Measurements from ENCODE around the gene SH3RF3.

Gene SH3RF3

GRCh38 chr2:109129356-109129920, 433 bp downstream of the SH3RF3 start:
- H3K4me2 ChIP-seq (ENCODE audit: low read length, poor library complexity, severe bottlenecking) = peak overlapping the region; percentile 99
- peak overlapping the region; percentile 77 for H2BK120ac ChIP-seq (ENCODE audit: low read depth, low read length)
- H3K18ac ChIP-seq (ENCODE audit: low read depth in 1 of 2, low read length in 2 of 2) = peak overlapping the region; percentile 74 to 76
- H2BK15ac ChIP-seq (ENCODE audit: low read depth, poor library complexity, severe bottlenecking) = peak overlapping the region; percentile 57
- H3K36me3 ChIP-seq (ENCODE audit: control insufficient read depth in 1 of 2, insufficient read depth in 2 of 2, low read depth in 1 of 2, low read length in 2 of 2) = peaks cover 0 to 4% of the 10 kb centered on the region in 2 experiments
- peak overlapping the region in 1 of 2 experiments; percentile 87 for H3K14ac ChIP-seq (ENCODE audit: low read length in 2 of 2)
- no peak overlapping the region for H3K27ac ChIP-seq (ENCODE audit: low read length, poor library complexity, severe bottlenecking)
- peak overlapping the region; percentile 60 for H2AFZ ChIP-seq (ENCODE audit: low read depth, low read length)
- H3K27me3 ChIP-seq (ENCODE audit: control insufficient read depth in 1 of 2, insufficient read depth in 1 of 2, low read length in 2 of 2) = peaks cover 0 to 1% of the 10 kb centered on the region in 2 experiments
- H3K79me1 ChIP-seq (replicated peaks; ENCODE audit: low read length, poor library complexity, severe bottlenecking) = peaks cover 18% of the 10 kb centered on the region
- peak; percentile 47 for DNase-seq
- peak overlapping the region; percentile 90 for H4K91ac ChIP-seq (ENCODE audit: low read length)
- no peak overlapping the region for H2BK5ac ChIP-seq (ENCODE audit: low read depth, low read length, poor library complexity, severe bottlenecking)
- H2AK5ac ChIP-seq (ENCODE audit: low read length, severe bottlenecking) = no peak overlapping the region
- H4K8ac ChIP-seq (ENCODE audit: low read length) = peak overlapping the region; percentile 73
- peak overlapping the region; percentile 81 to 84 for H3K4ac ChIP-seq (ENCODE audit: low read depth in 1 of 2, low read length in 2 of 2)
- WGBS = 3% methylated on average over 68 of the region's 70 CpGs
- H3K23ac ChIP-seq (ENCODE audit: low read length in 2 of 2) = peak overlapping the region in 1 of 2 experiments; percentile 29
- peaks cover 35% of the 10 kb centered on the region for H3K4me1 ChIP-seq (ENCODE audit: control insufficient read depth, insufficient read depth, low read depth, low read length)
- H3K9me3 ChIP-seq (ENCODE audit: control insufficient read depth, low read length) = no peaks in the 10 kb centered on the region
- peak overlapping the region; percentile 14 to 79 for H2BK12ac ChIP-seq (ENCODE audit: low read length in 2 of 2)
- H3K9ac ChIP-seq (ENCODE audit: low read length) = peak overlapping the region; percentile 86
- peak overlapping the region; percentile 78 to 91 for H3K4me3 ChIP-seq (ENCODE audit: insufficient read depth in 1 of 2, low read depth in 1 of 2, low read length in 2 of 2)

- H3K4ac ChIP-seq (ENCODE audit: low read depth in 1 of 2, low read length in 2 of 2) = peak overlapping the region; percentile 46 to 74
- H2BK120ac ChIP-seq (ENCODE audit: low read depth, low read length) = peak overlapping the region; percentile 68
- H4K91ac ChIP-seq (ENCODE audit: low read length) = peak overlapping the region; percentile 90
- H3K4me1 ChIP-seq (ENCODE audit: control insufficient read depth, insufficient read depth, low read depth, low read length) = peaks cover 31% of the 10 kb centered on the region
- no peak overlapping the region for H2AFZ ChIP-seq (ENCODE audit: low read depth, low read length)
- WGBS = 22% methylated on average over 48 of the region's 56 CpGs
- H3K27ac ChIP-seq (ENCODE audit: low read length, poor library complexity, severe bottlenecking) = no peak overlapping the region
- peak overlapping the region; percentile 99 for H3K4me2 ChIP-seq (ENCODE audit: low read length, poor library complexity, severe bottlenecking)
- DNase-seq = peak; percentile 47
- H2BK12ac ChIP-seq (ENCODE audit: low read length in 2 of 2) = peak overlapping the region; percentile 79
- H3K36me3 ChIP-seq (ENCODE audit: control insufficient read depth in 1 of 2, insufficient read depth in 2 of 2, low read depth in 1 of 2, low read length in 2 of 2) = peaks cover 0 to 4% of the 10 kb centered on the region in 2 experiments
- no peak overlapping the region for H2AK5ac ChIP-seq (ENCODE audit: low read length, severe bottlenecking)
- peak overlapping the region; percentile 78 to 91 for H3K4me3 ChIP-seq (ENCODE audit: insufficient read depth in 1 of 2, low read depth in 1 of 2, low read length in 2 of 2)
- H2BK15ac ChIP-seq (ENCODE audit: low read depth, poor library complexity, severe bottlenecking) = peak overlapping the region; percentile 58
- H3K27me3 ChIP-seq (ENCODE audit: control insufficient read depth in 1 of 2, insufficient read depth in 1 of 2, low read length in 2 of 2) = peaks cover 0 to 4% of the 10 kb centered on the region in 2 experiments
- peaks cover 24% of the 10 kb centered on the region for H3K79me1 ChIP-seq (replicated peaks; ENCODE audit: low read length, poor library complexity, severe bottlenecking)
- H3K18ac ChIP-seq (ENCODE audit: low read depth in 1 of 2, low read length in 2 of 2) = peak overlapping the region; percentile 76 to 80
- no peaks in the 10 kb centered on the region for H3K9me3 ChIP-seq (ENCODE audit: control insufficient read depth, low read length)
- H3K14ac ChIP-seq (ENCODE audit: low read length in 2 of 2) = peak overlapping the region in 1 of 2 experiments; percentile 87
- H3K23ac ChIP-seq (ENCODE audit: low read length in 2 of 2) = peak overlapping the region; percentile 30 to 81
- H2BK5ac ChIP-seq (ENCODE audit: low read depth, low read length, poor library complexity, severe bottlenecking) = no peak overlapping the region
- peak overlapping the region; percentile 73 for H4K8ac ChIP-seq (ENCODE audit: low read length)
- peak overlapping the region; percentile 86 for H3K9ac ChIP-seq (ENCODE audit: low read length)
These were observed 1.1 kb downstream of the SH3RF3 start for GRCh38 chr2:109129921-109130722.

GRCh38 chr2:109130723-109130995, 1.7 kb downstream of the SH3RF3 start:
- Histone ChIP-seq H3K79me1 (replicated peaks; ENCODE audit: low read length, poor library complexity, severe bottlenecking) (peaks cover 26% of the 10 kb centered on the region), H3K4me3 (ENCODE audit: insufficient read depth in 1 of 2, low read depth in 1 of 2, low read length in 2 of 2) (peak overlapping the region in 1 of 2 experiments; percentile 91), H4K91ac (ENCODE audit: low read length) (no peak overlapping the region), H3K36me3 (ENCODE audit: control insufficient read depth in 1 of 2, insufficient read depth in 2 of 2, low read depth in 1 of 2, low read length in 2 of 2) (peaks cover 0 to 4% of the 10 kb centered on the region in 2 experiments), H3K14ac (ENCODE audit: low read length in 2 of 2) (no peak overlapping the region), H4K8ac (ENCODE audit: low read length) (no peak overlapping the region), H3K23ac (ENCODE audit: low read length in 2 of 2) (no peak overlapping the region), H3K4me1 (ENCODE audit: control insufficient read depth, insufficient read depth, low read depth, low read length) (peaks cover 33% of the 10 kb centered on the region), H2BK15ac (ENCODE audit: low read depth, poor library complexity, severe bottlenecking) (no peak overlapping the region), H2BK12ac (ENCODE audit: low read length in 2 of 2) (no peak overlapping the region), H3K4me2 (ENCODE audit: low read length, poor library complexity, severe bottlenecking) (peak overlapping the region; percentile 99), H3K9ac (ENCODE audit: low read length) (peak overlapping the region; percentile 86), H3K4ac (ENCODE audit: low read depth in 1 of 2, low read length in 2 of 2) (no peak overlapping the region), H2BK120ac (ENCODE audit: low read depth, low read length) (peak overlapping the region; percentile 68), H3K27me3 (ENCODE audit: control insufficient read depth in 1 of 2, insufficient read depth in 1 of 2, low read length in 2 of 2) (peaks cover 0 to 4% of the 10 kb centered on the region in 2 experiments), H2BK5ac (ENCODE audit: low read depth, low read length, poor library complexity, severe bottlenecking) (no peak overlapping the region), H3K18ac (ENCODE audit: low read depth in 1 of 2, low read length in 2 of 2) (peak overlapping the region in 1 of 2 experiments; percentile 80), H3K27ac (ENCODE audit: low read length, poor library complexity, severe bottlenecking) (no peak overlapping the region), H2AFZ (ENCODE audit: low read depth, low read length) (no peak overlapping the region), H2AK5ac (ENCODE audit: low read length, severe bottlenecking) (no peak overlapping the region), H3K9me3 (ENCODE audit: control insufficient read depth, low read length) (no peaks in the 10 kb centered on the region)
- no peak for DNase-seq
- WGBS = 88% methylated on average over 4 of the region's 5 CpGs

GRCh38 chr2:109131777-109132176, 2.8 kb downstream of the SH3RF3 start:
- H3K14ac ChIP-seq (ENCODE audit: low read length in 2 of 2) = no peak overlapping the region
- no peak overlapping the region for H3K18ac ChIP-seq (ENCODE audit: low read depth in 1 of 2, low read length in 2 of 2)
- H3K27me3 ChIP-seq (ENCODE audit: control insufficient read depth in 1 of 2, insufficient read depth in 1 of 2, low read length in 2 of 2) = peaks cover 0 to 4% of the 10 kb centered on the region in 2 experiments
- peaks cover 26% of the 10 kb centered on the region for H3K4me1 ChIP-seq (ENCODE audit: control insufficient read depth, insufficient read depth, low read depth, low read length)
- H2BK120ac ChIP-seq (ENCODE audit: low read depth, low read length) = no peak overlapping the region
- H2BK12ac ChIP-seq (ENCODE audit: low read length in 2 of 2) = no peak overlapping the region
- peak; percentile 24 for DNase-seq
- H2AK5ac ChIP-seq (ENCODE audit: low read length, severe bottlenecking) = no peak overlapping the region
- no peak overlapping the region for H2BK15ac ChIP-seq (ENCODE audit: low read depth, poor library complexity, severe bottlenecking)
- no peak overlapping the region for H3K27ac ChIP-seq (ENCODE audit: low read length, poor library complexity, severe bottlenecking)
- peaks cover 0 to 4% of the 10 kb centered on the region in 2 experiments for H3K36me3 ChIP-seq (ENCODE audit: control insufficient read depth in 1 of 2, insufficient read depth in 2 of 2, low read depth in 1 of 2, low read length in 2 of 2)
- H3K4me3 ChIP-seq (ENCODE audit: insufficient read depth in 1 of 2, low read depth in 1 of 2, low read length in 2 of 2) = peak overlapping the region in 1 of 2 experiments; percentile 91
- H3K9me3 ChIP-seq (ENCODE audit: control insufficient read depth, low read length) = no peaks in the 10 kb centered on the region
- H3K4ac ChIP-seq (ENCODE audit: low read depth in 1 of 2, low read length in 2 of 2) = no peak overlapping the region
- 82% methylated on average over 2 of the region's 4 CpGs for WGBS
- H2AFZ ChIP-seq (ENCODE audit: low read depth, low read length) = no peak overlapping the region
- peaks cover 27% of the 10 kb centered on the region for H3K79me1 ChIP-seq (replicated peaks; ENCODE audit: low read length, poor library complexity, severe bottlenecking)
- H2BK5ac ChIP-seq (ENCODE audit: low read depth, low read length, poor library complexity, severe bottlenecking) = no peak overlapping the region
- H3K23ac ChIP-seq (ENCODE audit: low read length in 2 of 2) = no peak overlapping the region
- no peak overlapping the region for H4K8ac ChIP-seq (ENCODE audit: low read length)
- H3K4me2 ChIP-seq (ENCODE audit: low read length, poor library complexity, severe bottlenecking) = no peak overlapping the region
- H4K91ac ChIP-seq (ENCODE audit: low read length) = no peak overlapping the region
- H3K9ac ChIP-seq (ENCODE audit: low read length) = no peak overlapping the region

All from mesenchymal stem cell (in vitro differentiated cells and primary cell).